WTC11 (cell line): ENCODE results near the gene SH3GL1. TPM values are rescaled to one million over a fixed set of nuclear protein-coding genes. Genes with fewer than 3 reads are reported as not detected.

ENCODE experiments used
- ATAC-seq: fragments of 200-7000 bp; cut with Tn5 transposase; 2 replicates; pipeline ENCODE4 v1.10.0; 2021; ENCODE audit warnings: mild to moderate bottlenecking, moderate library complexity
- CTCF ChIA-PET: fragments of 300-600 bp; sonication (Branson Sonifier 250); formaldehyde crosslinking; loops from one replicate; lab custom pipeline; 2021; ENCODE audit warnings: antibody characterized with exemption; lab: Charles Lee
- POLR2A ChIA-PET: fragments of 350-600 bp; sonication (Branson Sonifier 250); formaldehyde crosslinking; loops from one replicate; lab custom pipeline; 2021; ENCODE audit warnings: antibody characterized with exemption; lab: Charles Lee
- DNase-seq: peaks from one replicate; pipeline ENCODE4 v3.0.0; 2021; ENCODE audit warnings: low spot score
- H3K27ac Mint-ChIP-seq: 2 replicates; pipeline ENCODE4 v1.8.0; 2021; ENCODE audit warnings: mixed read lengths
- H3K27me3 Mint-ChIP-seq: 2 replicates; pipeline ENCODE4 v1.8.0; 2021; ENCODE audit warnings: low read depth, mild to moderate bottlenecking, moderate library complexity, mixed read lengths
- H3K36me3 Mint-ChIP-seq: 2 replicates; pipeline ENCODE4 v1.8.0; 2021; ENCODE audit warnings: mixed read lengths
- H3K4me1 Mint-ChIP-seq: 2 replicates; pipeline ENCODE4 v1.8.0; 2022; ENCODE audit warnings: mixed read lengths
- H3K4me3 Mint-ChIP-seq: 2 replicates; pipeline ENCODE4 v1.8.0; 2021; ENCODE audit warnings: mild to moderate bottlenecking, moderate library complexity, mixed read lengths
- H3K9me3 Mint-ChIP-seq: 2 replicates; pipeline ENCODE4 v1.8.0; 2021; ENCODE audit warnings: mixed read lengths
- AFF4 ChIP-seq: sonication (generic); formaldehyde crosslinking; IDR thresholded peaks from 2 replicates; pipeline ENCODE4 v1.8.1; 2023; ENCODE audit warnings: mild to moderate bottlenecking, missing genetic modification reagents, borderline replicate concordance
- ARID4B ChIP-seq: sonication (generic); formaldehyde crosslinking; IDR thresholded peaks from 2 replicates; pipeline ENCODE4 v1.8.0; 2023; ENCODE audit warnings: missing genetic modification reagents, mild to moderate bottlenecking, borderline replicate concordance
- CDX4 ChIP-seq: fragments of 250-450 bp; sonication (Bioruptor Pico); IDR thresholded peaks from 2 replicates; pipeline ENCODE4 v1.9.0; 2021; ENCODE audit warnings: moderate library complexity, mild to moderate bottlenecking, inconsistent platforms, borderline replicate concordance
- CREB1 ChIP-seq: sonication (generic); formaldehyde crosslinking; IDR thresholded peaks from 2 replicates; pipeline ENCODE4 v1.8.0; 2023; ENCODE audit warnings: mild to moderate bottlenecking, missing genetic modification reagents
- FOXK1 ChIP-seq: sonication (generic); formaldehyde crosslinking; IDR thresholded peaks from 2 replicates; pipeline ENCODE4 v1.8.0; 2022; ENCODE audit warnings: mild to moderate bottlenecking, moderate library complexity, missing genetic modification reagents
- GRHL2 ChIP-seq: fragments of 250-450 bp; sonication (Bioruptor Pico); IDR thresholded peaks from 2 replicates; pipeline ENCODE4 v1.8.0; 2022; ENCODE audit warnings: mild to moderate bottlenecking, moderate library complexity; ENCODE audit not compliant: insufficient replicate concordance, severe bottlenecking
- MLX ChIP-seq: sonication (generic); formaldehyde crosslinking; IDR thresholded peaks from 2 replicates; pipeline ENCODE4 v1.8.1; 2023; ENCODE audit warnings: mild to moderate bottlenecking, missing genetic modification reagents, moderate library complexity
- NFE2L1 ChIP-seq: sonication (generic); formaldehyde crosslinking; IDR thresholded peaks from 2 replicates; pipeline ENCODE4 v1.8.1; 2023; ENCODE audit warnings: missing genetic modification reagents
- TCF7 ChIP-seq: sonication (generic); formaldehyde crosslinking; IDR thresholded peaks from 2 replicates; pipeline ENCODE4 v1.8.0; 2022; ENCODE audit warnings: mild to moderate bottlenecking, low read depth, missing genetic modification reagents, moderate library complexity
- TEAD1 ChIP-seq: sonication (generic); formaldehyde crosslinking; IDR thresholded peaks from 2 replicates; pipeline ENCODE4 v1.8.0; 2022; ENCODE audit warnings: mild to moderate bottlenecking, missing genetic modification reagents
- ZNF232 ChIP-seq: sonication (generic); formaldehyde crosslinking; IDR thresholded peaks from 2 replicates; pipeline ENCODE4 v1.8.0; 2022; ENCODE audit warnings: mild to moderate bottlenecking, missing genetic modification reagents
- ZNF317 ChIP-seq: sonication (generic); formaldehyde crosslinking; IDR thresholded peaks from 2 replicates; pipeline ENCODE4 v1.8.1; 2023; ENCODE audit warnings: low read depth, mild to moderate bottlenecking, moderate library complexity, missing genetic modification reagents, borderline replicate concordance
- total RNA-seq: library from RNA; stranded (reverse); gene quantifications from 3 replicates; pipeline ENCODE4 v1.2.3, GENCODE V29; 2021

The SH3GL1 gene
- total RNA-seq, 1 experiment from 2014 or later, result 109 TPM

- no peaks in the 10 kb centered on the region for H3K27me3 Mint-ChIP-seq
- H3K9me3 Mint-ChIP-seq, result no peaks in the 10 kb centered on the region
- no peak overlapping the region for H3K4me3 Mint-ChIP-seq
- 0 out of 2 replicates have a peak, but pooled peaks have one; percentile 10 for ATAC-seq
- peaks cover 80% of the 10 kb centered on the region for H3K36me3 Mint-ChIP-seq
- TF ChIP-seq GRHL2 (CRISPR knock-in tag) (no peak), CREB1 (CRISPR knock-in tag) (no peak), MLX (CRISPR knock-in tag) (no peak), FOXK1 (CRISPR knock-in tag) (no peak), AFF4 (CRISPR knock-in tag) (no peak)
- CTCF ChIA-PET, result no interaction called here
- no peak overlapping the region for H3K27ac Mint-ChIP-seq
- H3K4me1 Mint-ChIP-seq, result no peaks in the 10 kb centered on the region
- POLR2A ChIA-PET, result interaction anchor here (0.6 kb wide), 1 partner anchor 15 kb away, joined by 3 read pairs; no protein-coding TSS in a partner anchor
- no peak for DNase-seq
Measured at GRCh38 chr19:4431808-4432674, 31.7 kb upstream of the SH3GL1 start.

GRCh38 chr19:4431296-4431695 is 30.9 kb upstream of the SH3GL1 start:
- Mint-ChIP-seq H3K4me3 (no peak overlapping the region), H3K27ac (no peak overlapping the region), H3K36me3 (peaks cover 79% of the 10 kb centered on the region), H3K4me1 (no peaks in the 10 kb centered on the region), H3K9me3 (no peaks in the 10 kb centered on the region), H3K27me3 (no peaks in the 10 kb centered on the region)
- ChIA-PET CTCF (no interaction called here), POLR2A (no interaction called here)
- TF ChIP-seq CDX4 (CRISPR knock-in tag) (no peak), NFE2L1 (no peak), ZNF317 (CRISPR knock-in tag) (no peak), ZNF232 (CRISPR knock-in tag) (no peak)
- DNase-seq (no peak), ATAC-seq (no peak)

GRCh38 chr19:4430760-4431159 is 30.4 kb upstream of the SH3GL1 start:
- CTCF ChIA-PET, result no interaction called here
- no peaks in the 10 kb centered on the region for H3K9me3 Mint-ChIP-seq
- ATAC-seq (no peak), DNase-seq (no peak)
- no peak overlapping the region for H3K27ac Mint-ChIP-seq
- no peaks in the 10 kb centered on the region for H3K4me1 Mint-ChIP-seq
- no peaks in the 10 kb centered on the region for H3K27me3 Mint-ChIP-seq
- TF ChIP-seq TCF7 (CRISPR knock-in tag) (no peak), ARID4B (CRISPR knock-in tag) (no peak), TEAD1 (CRISPR knock-in tag) (no peak)
- H3K4me3 Mint-ChIP-seq, result no peak overlapping the region
- POLR2A ChIA-PET, result no interaction called here
- H3K36me3 Mint-ChIP-seq, result peaks cover 84% of the 10 kb centered on the region
